Hair follicle dermal papilla cell (primary cell): ENCODE data around the gene GUCA1A. TPM values are rescaled to one million over a fixed set of nuclear protein-coding genes. Genes with fewer than 3 reads are reported as not detected.

ENCODE experiments used
- total RNA-seq: library from RNA; depleted of rRNA; stranded (reverse); fragments of >200 nt; gene quantifications from 2 replicates; pipeline ENCODE4 v1.2.3, GENCODE V29; 2012

The GUCA1A gene
- 0.24 TPM in 1 of 2 replicates, not detected in the other for total RNA-seq

DNA sequence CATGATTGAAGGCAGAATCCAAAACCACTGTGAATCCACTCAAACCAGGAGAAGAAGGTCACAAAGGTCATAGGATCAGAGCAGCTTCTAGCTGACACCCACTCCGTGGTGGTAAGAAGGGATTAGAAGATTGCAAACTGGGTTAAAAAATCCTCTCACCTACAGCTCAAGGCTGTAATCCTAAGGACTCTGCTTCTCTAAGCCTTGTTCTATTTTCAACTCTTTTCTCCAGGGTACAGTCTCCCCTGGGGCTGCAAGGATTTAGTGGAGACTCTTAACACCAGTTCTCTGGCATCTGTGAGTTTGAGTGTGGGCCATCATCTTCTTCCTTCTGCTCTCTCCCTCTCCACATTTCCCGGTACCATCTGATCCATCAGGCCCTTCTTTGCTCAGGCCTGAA, at the start of gene GUCA1A:
TSS of gene GUCA1A (plus strand) at position 264 of the 400 bp plus-strand sequence. CDS start 250 bp downstream, outside the sequence.

DNA sequence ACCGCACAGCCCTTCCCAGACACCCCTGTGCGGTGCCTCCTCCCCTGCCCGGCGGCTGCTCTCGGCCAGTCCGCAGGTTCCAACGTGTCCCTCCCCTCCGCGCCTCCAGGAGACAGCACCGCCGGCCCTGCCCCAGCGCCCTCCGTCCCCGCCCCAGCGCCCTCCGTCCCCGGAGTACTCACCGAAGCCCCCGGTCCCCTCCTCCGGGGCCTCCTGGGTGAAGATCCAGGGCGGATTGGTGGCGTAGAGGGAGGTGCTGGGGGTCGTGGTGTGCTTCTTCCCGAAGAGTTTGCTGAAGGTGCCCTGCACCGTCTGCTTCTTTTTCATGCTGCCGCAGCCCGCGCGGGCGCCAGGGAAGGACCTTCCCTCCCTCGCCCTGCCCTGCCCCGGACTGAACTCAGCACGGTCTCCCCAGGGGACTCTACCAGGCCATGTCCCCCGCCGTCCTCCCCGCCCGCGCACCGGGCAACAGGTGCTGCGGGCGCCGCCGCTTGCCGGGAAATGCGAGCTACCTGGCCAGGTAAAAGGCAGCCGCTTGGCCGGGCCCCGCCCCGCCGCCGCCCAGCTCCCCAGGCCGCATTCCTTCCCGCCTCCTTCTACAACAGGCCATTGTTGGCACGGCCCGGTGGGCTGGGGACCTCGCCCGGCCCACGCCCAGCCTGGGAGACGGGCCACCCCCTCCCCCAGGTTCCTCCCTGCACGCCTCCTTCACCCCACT, 30.9 kb upstream of the GUCA1A start, which contains the start of gene C6orf132:
TSS of gene C6orf132 (minus strand) at position 503 of the 718 bp plus-strand sequence. CDS start at position 327, 176 bp downstream.

DNA sequence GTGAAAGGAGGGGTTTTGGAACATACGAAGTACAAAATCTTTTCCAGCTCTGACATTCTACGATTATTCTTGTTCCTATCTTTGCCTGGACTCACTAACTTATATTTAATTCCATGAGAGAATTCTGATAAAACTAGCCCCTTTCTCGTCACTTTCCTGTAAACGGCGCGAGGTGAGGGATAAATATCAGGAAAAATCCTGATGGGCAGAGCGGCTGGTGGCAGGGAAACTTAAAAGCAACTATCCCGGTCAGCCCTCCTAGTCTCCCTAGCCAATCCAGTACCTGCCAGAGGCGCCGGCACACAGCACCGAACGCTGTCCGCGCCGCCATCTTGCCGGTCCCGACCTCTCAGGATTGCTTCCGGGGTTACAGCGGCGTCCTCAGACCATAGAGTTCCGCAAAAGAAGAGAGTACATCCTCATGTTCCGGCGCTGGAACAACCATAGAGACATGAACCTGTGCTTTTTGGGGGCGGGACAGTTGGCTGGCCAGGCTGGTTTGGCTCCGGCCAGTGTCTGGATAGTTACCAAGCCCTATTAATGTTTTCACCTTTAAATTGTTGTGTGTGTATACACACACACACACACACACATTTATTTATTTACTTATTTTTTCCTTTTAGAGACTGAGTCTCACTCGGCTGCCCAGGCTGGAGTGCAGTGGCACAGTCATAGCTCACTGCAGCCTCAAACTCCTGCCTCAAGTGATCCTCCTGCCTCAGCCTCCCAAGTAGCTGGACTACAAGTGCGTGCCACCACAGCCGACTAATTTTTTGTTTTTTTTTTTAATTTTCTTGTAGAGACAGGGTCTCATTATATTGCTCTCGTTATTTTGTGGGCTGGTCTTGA, 44.6 kb downstream of the GUCA1A start, which contains the start of gene MRPS10:
TSS of gene MRPS10 (minus strand) at position 343 of the 849 bp plus-strand sequence. CDS start at position 331, 12 bp downstream.

Other genes with a start within 250 kb of the GUCA1A start
- gene CCND3, start 231.6 kb upstream of the GUCA1A start, total RNA-seq = 26.7 and 27.3 TPM in 2 replicates
- gene TAF8, start 122.8 kb upstream of the GUCA1A start, total RNA-seq = 13.7 and 15.3 TPM in 2 replicates
- 1.5 and 2.6 TPM in 2 replicates for gene C6orf132, start 30.7 kb upstream of the GUCA1A start, total RNA-seq
- gene GUCA1B, start 21.6 kb downstream of the GUCA1A start, total RNA-seq = 0.36 TPM in 1 of 2 replicates, not detected in the other
- 34.9 and 35.8 TPM in 2 replicates for gene MRPS10, start 44.5 kb downstream of the GUCA1A start, total RNA-seq